ENCODE results near the gene CRB2.

The CRB2 gene

DNA sequence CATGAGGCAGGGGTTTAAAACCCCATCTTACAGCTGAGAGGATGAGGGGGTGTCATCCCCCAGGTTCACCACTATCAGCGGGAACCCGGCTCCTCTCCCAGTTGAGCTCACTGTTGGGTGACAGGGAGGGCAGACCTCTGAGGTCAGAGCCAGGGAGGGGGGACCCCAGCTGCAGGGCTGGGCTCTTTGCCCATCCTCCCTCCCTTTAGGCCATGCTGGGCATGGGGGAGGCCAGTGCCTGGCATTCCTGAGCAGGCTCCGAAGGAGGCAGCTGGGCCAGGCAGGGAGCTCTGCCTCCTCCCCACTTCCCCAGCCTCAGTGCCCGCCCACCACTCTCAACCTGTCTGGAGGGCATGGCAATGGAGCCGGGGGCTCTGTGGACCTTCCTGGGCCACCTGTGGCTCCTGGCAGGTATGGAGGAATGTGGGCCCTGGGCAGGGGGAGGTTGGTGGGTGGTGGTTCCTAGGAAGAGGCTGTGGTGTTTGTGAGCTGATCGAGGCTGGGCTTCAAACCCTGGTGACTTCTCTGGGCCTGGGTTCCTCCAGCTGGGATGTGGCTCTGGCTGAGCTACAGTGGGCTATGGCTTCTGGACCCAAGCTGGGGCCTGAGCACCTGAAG lies 12.6 kb downstream of the CRB2 start:
- Histone ChIP-seq H3K4me1 (ENCODE audit: control insufficient read depth, low read length) (no peaks in the 10 kb centered on the region), H3K36me3 (ENCODE audit: control insufficient read depth, low read length) (no peaks in the 10 kb centered on the region), H4K20me1 (ENCODE audit: control insufficient read depth, insufficient read depth, low read depth, low read length) (no peaks in the 10 kb centered on the region), H3K79me2 (ENCODE audit: control insufficient read depth, low read length) (no peaks in the 10 kb centered on the region), H3K4me2 (ENCODE audit: low read length) (no peak overlapping the region), H3K9me2 (replicated peaks; ENCODE audit: control insufficient read depth, low read length) (no peaks in the 10 kb centered on the region), H3K9me3 (ENCODE audit: control insufficient read depth, insufficient read depth, low read length) (no peaks in the 10 kb centered on the region), H3K27me3 (ENCODE audit: control insufficient read depth, low read length) (no peaks in the 10 kb centered on the region), H3K4me3 (ENCODE audit: low read length) (no peak overlapping the region), H3K27ac (ENCODE audit: low read depth, low read length) (no peak overlapping the region), H3F3A (ENCODE audit: control insufficient read depth, insufficient read depth) (no peaks in the 10 kb centered on the region)
- TF ChIP-seq, protein P1, sequence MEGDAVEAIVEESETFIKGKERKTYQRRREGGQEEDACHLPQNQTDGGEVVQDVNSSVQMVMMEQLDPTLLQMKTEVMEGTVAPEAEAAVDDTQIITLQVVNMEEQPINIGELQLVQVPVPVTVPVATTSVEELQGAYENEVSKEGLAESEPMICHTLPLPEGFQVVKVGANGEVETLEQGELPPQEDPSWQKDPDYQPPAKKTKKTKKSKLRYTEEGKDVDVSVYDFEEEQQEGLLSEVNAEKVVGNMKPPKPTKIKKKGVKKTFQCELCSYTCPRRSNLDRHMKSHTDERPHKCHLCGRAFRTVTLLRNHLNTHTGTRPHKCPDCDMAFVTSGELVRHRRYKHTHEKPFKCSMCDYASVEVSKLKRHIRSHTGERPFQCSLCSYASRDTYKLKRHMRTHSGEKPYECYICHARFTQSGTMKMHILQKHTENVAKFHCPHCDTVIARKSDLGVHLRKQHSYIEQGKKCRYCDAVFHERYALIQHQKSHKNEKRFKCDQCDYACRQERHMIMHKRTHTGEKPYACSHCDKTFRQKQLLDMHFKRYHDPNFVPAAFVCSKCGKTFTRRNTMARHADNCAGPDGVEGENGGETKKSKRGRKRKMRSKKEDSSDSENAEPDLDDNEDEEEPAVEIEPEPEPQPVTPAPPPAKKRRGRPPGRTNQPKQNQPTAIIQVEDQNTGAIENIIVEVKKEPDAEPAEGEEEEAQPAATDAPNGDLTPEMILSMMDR (IDR thresholded peaks at IDR 0.05; ENCODE audit: low read depth, low read length, poor library complexity, severe bottlenecking), result no peak
- no peak for TF ChIP-seq EZH2phosphoT487 (IDR thresholded peaks at IDR 0.05; ENCODE audit: borderline replicate concordance, low read length)

DNA sequence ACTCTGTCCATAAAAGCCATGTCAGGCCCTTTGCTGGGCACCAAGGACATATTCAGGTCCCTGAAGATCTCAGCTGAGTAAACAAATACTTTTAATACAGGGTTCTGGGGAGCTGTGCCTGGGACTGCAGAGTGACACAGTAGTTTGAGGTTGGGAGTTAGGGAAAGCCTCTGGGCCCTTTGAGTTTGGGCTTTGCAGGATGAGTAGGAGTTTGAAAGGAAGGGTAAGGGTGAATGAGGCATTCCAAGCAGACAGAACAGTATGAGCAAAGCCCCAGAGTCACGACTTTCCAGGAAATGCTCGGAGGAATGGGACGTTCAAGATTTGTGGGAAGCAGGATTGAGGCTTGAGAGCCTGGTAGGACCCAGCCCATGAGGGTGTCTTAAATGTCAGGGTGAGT lies 13.3 kb downstream of the CRB2 start:
- Histone ChIP-seq H4K20me1 (ENCODE audit: control insufficient read depth, insufficient read depth, low read depth, low read length) (no peaks in the 10 kb centered on the region), H3K79me2 (ENCODE audit: control insufficient read depth, low read length) (no peaks in the 10 kb centered on the region), H3K9me2 (replicated peaks; ENCODE audit: control insufficient read depth, low read length) (no peaks in the 10 kb centered on the region), H3K27me3 (ENCODE audit: control insufficient read depth, low read length) (no peaks in the 10 kb centered on the region), H3K4me3 (ENCODE audit: low read length) (no peak overlapping the region), H3K9me3 (ENCODE audit: control insufficient read depth, insufficient read depth, low read length) (no peaks in the 10 kb centered on the region), H3K36me3 (ENCODE audit: control insufficient read depth, low read length) (no peaks in the 10 kb centered on the region), H3F3A (ENCODE audit: control insufficient read depth, insufficient read depth) (no peaks in the 10 kb centered on the region), H3K4me1 (ENCODE audit: control insufficient read depth, low read length) (no peaks in the 10 kb centered on the region), H3K4me2 (ENCODE audit: low read length) (no peak overlapping the region), H3K27ac (ENCODE audit: low read depth, low read length) (no peak overlapping the region)
- no peak for TF ChIP-seq EZH2phosphoT487 (IDR thresholded peaks at IDR 0.05; ENCODE audit: borderline replicate concordance, low read length)

DNA sequence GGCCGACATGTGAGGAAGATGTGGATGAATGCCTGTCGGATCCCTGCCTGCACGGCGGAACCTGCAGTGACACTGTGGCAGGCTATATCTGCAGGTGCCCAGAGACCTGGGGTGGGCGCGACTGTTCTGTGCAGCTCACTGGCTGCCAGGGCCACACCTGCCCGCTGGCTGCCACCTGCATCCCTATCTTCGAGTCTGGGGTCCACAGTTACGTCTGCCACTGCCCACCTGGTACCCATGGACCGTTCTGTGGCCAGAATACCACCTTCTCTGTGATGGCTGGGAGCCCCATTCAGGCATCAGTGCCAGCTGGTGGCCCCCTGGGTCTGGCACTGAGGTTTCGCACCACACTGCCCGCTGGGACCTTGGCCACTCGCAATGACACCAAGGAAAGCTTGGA lies 14.1 kb downstream of the CRB2 start:
- Histone ChIP-seq H3F3A (ENCODE audit: control insufficient read depth, insufficient read depth) (no peaks in the 10 kb centered on the region), H3K27me3 (ENCODE audit: control insufficient read depth, low read length) (no peaks in the 10 kb centered on the region), H3K4me2 (ENCODE audit: low read length) (no peak overlapping the region), H3K36me3 (ENCODE audit: control insufficient read depth, low read length) (no peaks in the 10 kb centered on the region), H4K20me1 (ENCODE audit: control insufficient read depth, insufficient read depth, low read depth, low read length) (no peaks in the 10 kb centered on the region), H3K4me3 (ENCODE audit: low read length) (no peak overlapping the region), H3K27ac (ENCODE audit: low read depth, low read length) (no peak overlapping the region), H3K9me3 (ENCODE audit: control insufficient read depth, insufficient read depth, low read length) (no peaks in the 10 kb centered on the region), H3K4me1 (ENCODE audit: control insufficient read depth, low read length) (no peaks in the 10 kb centered on the region), H3K79me2 (ENCODE audit: control insufficient read depth, low read length) (no peaks in the 10 kb centered on the region), H3K9me2 (replicated peaks; ENCODE audit: control insufficient read depth, low read length) (no peaks in the 10 kb centered on the region)
- TF ChIP-seq, protein P1 (IDR thresholded peaks at IDR 0.05; ENCODE audit: low read depth, low read length, poor library complexity, severe bottlenecking), result no peak
- no peak for TF ChIP-seq EZH2phosphoT487 (IDR thresholded peaks at IDR 0.05; ENCODE audit: borderline replicate concordance, low read length)

DNA sequence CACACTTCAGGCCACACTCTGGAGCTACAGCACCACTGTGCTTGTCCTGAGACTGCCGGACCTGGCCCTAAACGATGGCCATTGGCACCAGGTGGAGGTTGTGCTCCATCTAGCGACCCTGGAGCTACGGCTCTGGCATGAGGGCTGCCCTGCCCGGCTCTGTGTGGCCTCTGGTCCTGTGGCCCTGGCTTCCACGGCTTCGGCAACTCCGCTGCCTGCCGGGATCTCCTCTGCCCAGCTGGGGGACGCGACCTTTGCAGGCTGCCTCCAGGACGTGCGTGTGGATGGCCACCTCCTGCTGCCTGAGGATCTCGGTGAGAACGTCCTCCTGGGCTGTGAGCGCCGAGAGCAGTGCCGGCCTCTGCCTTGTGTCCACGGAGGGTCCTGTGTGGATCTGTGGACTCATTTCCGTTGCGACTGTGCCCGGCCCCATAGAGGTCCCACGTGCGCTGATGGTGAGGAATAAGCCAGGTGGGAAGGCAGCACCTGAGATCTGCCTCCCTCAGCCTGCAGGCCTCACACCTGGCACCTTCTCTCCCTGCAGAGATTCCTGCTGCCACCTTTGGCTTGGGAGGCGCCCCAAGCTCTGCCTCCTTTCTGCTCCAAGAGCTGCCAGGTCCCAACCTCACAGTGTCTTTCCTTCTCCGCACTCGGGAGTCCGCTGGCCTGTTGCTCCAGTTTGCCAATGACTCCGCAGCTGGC lies 14.7 kb downstream of the CRB2 start:
- Histone ChIP-seq H3K9me2 (replicated peaks; ENCODE audit: control insufficient read depth, low read length) (no peaks in the 10 kb centered on the region), H3K27me3 (ENCODE audit: control insufficient read depth, low read length) (no peaks in the 10 kb centered on the region), H3K4me2 (ENCODE audit: low read length) (no peak overlapping the region), H3K27ac (ENCODE audit: low read depth, low read length) (no peak overlapping the region), H4K20me1 (ENCODE audit: control insufficient read depth, insufficient read depth, low read depth, low read length) (no peaks in the 10 kb centered on the region), H3K9me3 (ENCODE audit: control insufficient read depth, insufficient read depth, low read length) (no peaks in the 10 kb centered on the region), H3K79me2 (ENCODE audit: control insufficient read depth, low read length) (no peaks in the 10 kb centered on the region), H3K4me3 (ENCODE audit: low read length) (no peak overlapping the region), H3F3A (ENCODE audit: control insufficient read depth, insufficient read depth) (no peaks in the 10 kb centered on the region), H3K4me1 (ENCODE audit: control insufficient read depth, low read length) (no peaks in the 10 kb centered on the region), H3K36me3 (ENCODE audit: control insufficient read depth, low read length) (no peaks in the 10 kb centered on the region)
- no peak for TF ChIP-seq EZH2phosphoT487 (IDR thresholded peaks at IDR 0.05; ENCODE audit: borderline replicate concordance, low read length)
- TF ChIP-seq, protein P1 (IDR thresholded peaks at IDR 0.05; ENCODE audit: low read depth, low read length, poor library complexity, severe bottlenecking), result no peak
